Measurements from ENCODE around the gene MASP2.
"Not testable (repeated sequence)": the region's sequence is repeated elsewhere in the genome, so short reads cannot be mapped to it uniquely, and the experiment has no call there.

The MASP2 gene

DNA sequence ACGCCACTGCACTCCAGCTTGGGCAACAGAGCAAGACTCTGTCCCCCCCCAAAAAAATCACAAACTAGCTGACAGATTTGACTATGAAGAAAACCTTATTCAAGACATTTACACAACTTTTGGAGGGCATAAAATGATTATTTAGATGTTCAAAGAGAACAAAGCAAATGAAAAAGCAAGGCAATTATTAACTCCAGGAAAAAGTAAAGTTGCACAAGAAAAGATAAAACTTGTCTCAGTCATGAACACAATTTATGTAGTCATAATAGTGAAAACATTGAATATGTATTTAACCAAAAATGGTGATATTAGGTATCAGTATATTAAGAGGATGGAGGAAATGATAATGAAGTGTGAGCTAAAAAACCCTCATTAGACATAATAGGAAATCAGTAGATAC, 46.5 kb downstream of the MASP2 start:
- ATAC-seq (replicated peaks) (no peak), DNase-seq (no peak)
- peaks cover 7% of the 10 kb centered on the region in 2 donors for H3K9me3 Mint-ChIP-seq
- H3K27me3 Mint-ChIP-seq, result no peaks in the 10 kb centered on the region
- peaks cover 0 to 7% of the 10 kb centered on the region in 2 donors for H3K36me3 Mint-ChIP-seq
- H3K4me1 Mint-ChIP-seq, result no peaks in the 10 kb centered on the region
- H3K27ac Mint-ChIP-seq, result no peak overlapping the region
- H3K4me3 Mint-ChIP-seq, result no peak overlapping the region

DNA sequence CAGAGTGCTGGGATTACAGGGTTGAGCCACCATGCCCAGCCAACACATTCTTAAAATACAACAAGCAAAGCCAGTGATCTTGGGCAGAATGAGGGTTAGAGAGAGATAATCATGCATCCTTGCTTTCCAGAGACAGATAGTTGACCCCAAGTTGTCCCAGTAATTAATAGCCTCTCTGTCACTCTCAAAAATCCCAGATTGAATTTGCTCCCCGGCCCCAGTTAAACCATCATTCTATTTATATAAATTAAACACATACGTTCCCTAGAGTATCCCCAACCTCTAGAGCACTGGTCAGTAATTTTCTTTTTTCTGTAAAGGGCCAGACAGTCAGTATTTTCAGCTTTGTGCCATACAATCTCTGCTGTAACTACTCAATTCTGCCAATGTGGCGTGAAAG, 50.9 kb downstream of the MASP2 start:
- H3K36me3 Mint-ChIP-seq, result peaks cover 0 to 7% of the 10 kb centered on the region in 2 donors
- no peak overlapping the region for H3K4me3 Mint-ChIP-seq
- ATAC-seq (replicated peaks) (no peak), DNase-seq (no peak)
- H3K4me1 Mint-ChIP-seq, result no peaks in the 10 kb centered on the region
- H3K27ac Mint-ChIP-seq, result no peak overlapping the region
- H3K27me3 Mint-ChIP-seq, result no peaks in the 10 kb centered on the region
- peaks cover 7% of the 10 kb centered on the region in 2 donors for H3K9me3 Mint-ChIP-seq

DNA sequence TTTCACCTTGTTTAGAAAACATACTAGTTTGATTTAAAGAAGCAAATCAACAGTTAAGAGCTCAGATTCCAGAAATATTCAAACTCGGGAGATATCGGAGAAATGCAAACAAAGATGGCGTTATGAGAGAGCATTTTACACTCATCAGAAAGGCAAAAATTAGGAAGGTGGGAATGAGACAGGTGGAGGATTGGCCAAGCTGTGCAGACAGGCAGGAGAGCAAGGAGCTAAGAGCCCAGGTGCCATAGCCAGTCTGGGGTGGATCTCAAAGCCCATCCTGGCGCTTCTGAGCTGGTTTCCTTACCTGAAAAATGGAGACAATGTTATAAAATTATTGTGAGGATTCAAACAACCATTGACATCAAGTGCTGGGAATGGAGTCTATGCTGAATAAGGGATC, 54.2 kb downstream of the MASP2 start:
- peaks cover under 1 to 3% of the 10 kb centered on the region in 2 donors for H3K4me1 Mint-ChIP-seq
- peaks cover 0 to 1% of the 10 kb centered on the region in 2 donors for H3K9me3 Mint-ChIP-seq
- H3K27ac Mint-ChIP-seq, result no peak overlapping the region
- H3K27me3 Mint-ChIP-seq, result peaks cover 1 to 2% of the 10 kb centered on the region in 2 donors
- no peak for DNase-seq
- H3K36me3 Mint-ChIP-seq, result peaks cover 1 to 2% of the 10 kb centered on the region in 2 donors
- no peak for ATAC-seq (replicated peaks)
- H3K4me3 Mint-ChIP-seq, result no peak overlapping the region

DNA sequence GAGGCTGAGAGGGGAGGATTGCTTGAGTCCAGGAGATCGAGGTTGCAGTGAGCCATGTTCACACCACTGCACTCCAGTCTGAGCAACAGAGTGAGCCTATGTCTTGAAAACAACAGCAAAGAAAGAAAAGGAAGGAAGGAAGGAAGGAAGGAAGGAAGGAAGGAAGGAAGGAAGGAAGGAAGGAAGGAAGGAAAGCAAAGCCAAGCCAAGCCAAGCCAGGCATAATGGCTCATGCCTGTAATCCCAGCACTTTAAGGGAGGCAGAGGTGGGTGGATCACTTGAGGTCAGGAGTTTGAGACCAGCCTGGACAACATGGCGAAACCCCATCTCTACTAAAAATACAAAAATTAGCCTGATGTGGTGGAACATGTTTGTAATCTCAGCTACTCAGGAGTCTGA, 55.0 kb downstream of the MASP2 start:
- not testable (repeated sequence) for H3K9me3 Mint-ChIP-seq; ATAC-seq (replicated peaks); H3K4me3 Mint-ChIP-seq; H3K36me3 Mint-ChIP-seq; H3K27ac Mint-ChIP-seq; DNase-seq; H3K27me3 Mint-ChIP-seq
- H3K4me1 Mint-ChIP-seq, result peaks cover 7 to 11% of the 10 kb centered on the region in 2 donors

DNA sequence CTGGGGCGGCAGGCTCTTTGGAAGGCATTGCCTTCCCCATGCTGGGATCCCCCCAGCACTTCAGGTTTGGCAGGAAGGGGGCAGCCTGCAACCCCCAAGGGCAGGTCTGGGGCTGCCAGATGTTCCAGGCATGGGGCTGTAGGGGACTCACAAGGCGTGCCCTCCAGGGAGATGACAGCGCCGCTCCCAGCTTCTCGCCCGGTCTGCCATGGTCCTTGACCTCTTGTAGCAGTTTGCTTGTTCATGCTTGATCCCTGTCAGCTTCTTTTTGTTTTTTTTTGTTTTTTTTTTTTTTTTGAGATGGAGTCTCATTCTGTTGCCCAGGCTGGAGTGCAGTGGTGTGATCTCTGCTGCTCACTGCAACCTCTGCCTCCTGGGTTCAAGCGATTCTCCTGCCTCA, 56.2 kb downstream of the MASP2 start:
- peaks cover 5 to 8% of the 10 kb centered on the region in 2 donors for H3K36me3 Mint-ChIP-seq
- ATAC-seq (replicated peaks), result no peak

DNA sequence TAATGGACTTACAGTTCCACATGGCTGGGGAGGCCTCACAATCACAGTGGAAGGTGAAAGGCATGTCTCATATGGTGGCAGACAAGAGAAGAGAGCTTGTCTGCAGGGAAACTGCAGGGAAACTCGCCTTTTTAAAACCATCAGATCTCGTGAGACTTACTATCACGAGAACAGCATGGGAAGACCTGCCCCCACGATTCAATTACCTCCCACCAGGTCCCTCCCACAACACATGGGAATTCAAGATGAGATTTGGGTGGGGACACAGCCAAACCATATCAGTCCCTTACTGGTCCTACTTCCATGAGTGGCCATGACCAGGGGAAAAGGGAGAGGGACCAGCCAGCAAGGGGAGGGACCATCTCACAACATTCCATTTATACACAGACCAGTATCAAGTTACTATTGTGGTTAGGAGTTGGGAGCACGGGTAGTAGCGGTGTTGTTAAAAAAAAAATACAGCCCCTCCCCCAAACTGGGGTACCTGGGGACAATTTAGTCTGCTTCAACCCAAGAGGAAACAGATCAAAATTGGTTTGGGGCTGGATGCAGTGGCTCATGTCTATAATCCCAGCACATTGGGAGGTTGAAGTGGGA, 57.0 kb downstream of the MASP2 start:
- H3K27me3 Mint-ChIP-seq; DNase-seq; H3K27ac Mint-ChIP-seq; H3K36me3 Mint-ChIP-seq; ATAC-seq (replicated peaks); H3K9me3 Mint-ChIP-seq; H3K4me3 Mint-ChIP-seq: not testable (repeated sequence)
- peaks cover 16 to 31% of the 10 kb centered on the region in 2 donors for H3K4me1 Mint-ChIP-seq

More for the DNA sequence above, 56.2 kb downstream of the MASP2 start:
- H3K27ac Mint-ChIP-seq, result no peak overlapping the region
- peaks cover 0 to 1% of the 10 kb centered on the region in 2 donors for H3K9me3 Mint-ChIP-seq
- DNase-seq, result no peak
- H3K27me3 Mint-ChIP-seq, result peaks cover 4 to 6% of the 10 kb centered on the region in 2 donors
- peaks cover 12 to 23% of the 10 kb centered on the region in 2 donors for H3K4me1 Mint-ChIP-seq
- H3K4me3 Mint-ChIP-seq, result no peak overlapping the region

DNA sequence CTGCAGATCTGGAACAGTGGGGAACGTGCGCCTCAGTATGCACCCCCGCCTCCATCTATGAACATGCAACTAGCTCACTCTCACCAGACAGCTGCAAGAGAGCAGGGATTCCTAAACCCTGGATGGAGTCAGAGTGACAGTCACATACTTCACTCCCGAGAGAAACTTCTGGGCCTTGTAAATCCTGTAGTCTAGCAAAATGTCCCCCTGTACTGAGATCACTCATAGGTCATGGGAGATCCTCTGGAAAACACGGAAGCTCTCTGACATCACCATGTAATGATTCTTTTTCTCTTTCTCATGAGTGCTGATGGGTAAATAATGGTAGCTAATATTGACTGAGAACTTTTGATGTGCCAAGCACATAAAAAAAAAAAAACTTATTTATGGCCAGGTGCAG, 57.9 kb downstream of the MASP2 start:
- peaks cover 0 to 1% of the 10 kb centered on the region in 2 donors for H3K9me3 Mint-ChIP-seq

DNA sequence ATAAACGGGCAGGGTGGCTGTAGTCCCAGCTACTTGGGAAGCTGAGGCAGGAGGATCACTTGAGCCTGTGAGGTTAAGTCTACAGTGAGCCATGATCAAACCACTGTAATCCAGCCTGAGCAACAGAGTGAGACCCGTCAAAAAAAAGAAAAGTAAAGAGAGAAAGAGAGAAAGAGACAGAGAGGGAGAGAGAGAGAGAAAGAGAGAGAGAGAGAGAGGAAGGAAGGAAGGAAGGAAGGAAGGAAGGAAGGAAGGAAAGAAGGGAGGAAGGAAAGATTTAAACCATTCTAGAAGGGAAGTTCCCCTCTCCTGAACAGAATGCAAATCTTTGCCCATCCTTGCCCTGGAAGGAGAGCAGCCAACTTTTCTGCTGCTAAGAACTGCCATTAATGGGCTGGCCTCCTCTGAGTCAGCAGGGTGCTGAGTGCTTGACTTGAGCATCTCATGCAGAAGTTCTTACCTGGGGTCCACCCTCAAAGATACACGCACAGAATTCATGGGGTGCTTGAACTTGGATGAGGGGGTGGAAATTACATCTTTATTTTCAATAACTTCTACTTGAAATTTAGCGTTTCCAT, 59.1 kb downstream of the MASP2 start:
- H3K4me3 Mint-ChIP-seq, result no peak overlapping the region
- H3K4me1 Mint-ChIP-seq, result peaks cover 18 to 40% of the 10 kb centered on the region in 2 donors
- H3K27ac Mint-ChIP-seq, result no peak overlapping the region
- H3K27me3 Mint-ChIP-seq, result peaks cover 4 to 12% of the 10 kb centered on the region in 2 donors
- ATAC-seq (replicated peaks) (no peak), DNase-seq (no peak)
- peaks cover 5 to 8% of the 10 kb centered on the region in 2 donors for H3K36me3 Mint-ChIP-seq
- H3K9me3 Mint-ChIP-seq, result peaks cover 0 to 1% of the 10 kb centered on the region in 2 donors

More for the DNA sequence above, 57.9 kb downstream of the MASP2 start:
- Mint-ChIP-seq H3K4me3 (no peak overlapping the region), H3K4me1 (peaks cover 18 to 40% of the 10 kb centered on the region in 2 donors), H3K27me3 (peaks cover 4 to 6% of the 10 kb centered on the region in 2 donors), H3K36me3 (peaks cover 5 to 8% of the 10 kb centered on the region in 2 donors), H3K27ac (no peak overlapping the region)
- no peak for ATAC-seq (replicated peaks)
- no peak for DNase-seq

DNA sequence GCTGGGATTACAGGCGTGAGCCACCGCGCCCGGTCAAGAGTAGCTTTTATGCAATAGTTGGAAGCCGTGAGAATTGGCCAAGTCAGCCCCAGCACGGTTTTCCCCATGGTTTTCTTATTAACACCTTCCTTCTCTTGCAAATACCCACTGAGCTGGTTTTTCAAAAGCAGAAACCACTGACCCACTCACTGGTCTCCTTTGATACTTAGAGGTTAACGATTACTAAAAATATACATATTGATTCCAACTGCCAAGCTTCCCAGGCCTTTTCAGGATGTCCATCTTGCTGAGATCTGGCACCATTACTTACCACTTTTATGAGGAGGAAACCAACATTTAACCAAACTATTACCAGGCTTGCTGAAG, 60.5 kb downstream of the MASP2 start:
- Mint-ChIP-seq H3K36me3 (peaks cover 5 to 8% of the 10 kb centered on the region in 2 donors), H3K4me1 (peaks cover 18 to 40% of the 10 kb centered on the region in 2 donors), H3K27ac (peak overlapping the region; percentile 85), H3K9me3 (peaks cover 0 to 1% of the 10 kb centered on the region in 2 donors), H3K4me3 (peak overlapping the region in 1 of 2 donors; percentile 9), H3K27me3 (peaks cover 10 to 20% of the 10 kb centered on the region in 2 donors)
- DNase-seq (no peak), ATAC-seq (replicated peaks) (peak; percentile 36 to 37)

DNA sequence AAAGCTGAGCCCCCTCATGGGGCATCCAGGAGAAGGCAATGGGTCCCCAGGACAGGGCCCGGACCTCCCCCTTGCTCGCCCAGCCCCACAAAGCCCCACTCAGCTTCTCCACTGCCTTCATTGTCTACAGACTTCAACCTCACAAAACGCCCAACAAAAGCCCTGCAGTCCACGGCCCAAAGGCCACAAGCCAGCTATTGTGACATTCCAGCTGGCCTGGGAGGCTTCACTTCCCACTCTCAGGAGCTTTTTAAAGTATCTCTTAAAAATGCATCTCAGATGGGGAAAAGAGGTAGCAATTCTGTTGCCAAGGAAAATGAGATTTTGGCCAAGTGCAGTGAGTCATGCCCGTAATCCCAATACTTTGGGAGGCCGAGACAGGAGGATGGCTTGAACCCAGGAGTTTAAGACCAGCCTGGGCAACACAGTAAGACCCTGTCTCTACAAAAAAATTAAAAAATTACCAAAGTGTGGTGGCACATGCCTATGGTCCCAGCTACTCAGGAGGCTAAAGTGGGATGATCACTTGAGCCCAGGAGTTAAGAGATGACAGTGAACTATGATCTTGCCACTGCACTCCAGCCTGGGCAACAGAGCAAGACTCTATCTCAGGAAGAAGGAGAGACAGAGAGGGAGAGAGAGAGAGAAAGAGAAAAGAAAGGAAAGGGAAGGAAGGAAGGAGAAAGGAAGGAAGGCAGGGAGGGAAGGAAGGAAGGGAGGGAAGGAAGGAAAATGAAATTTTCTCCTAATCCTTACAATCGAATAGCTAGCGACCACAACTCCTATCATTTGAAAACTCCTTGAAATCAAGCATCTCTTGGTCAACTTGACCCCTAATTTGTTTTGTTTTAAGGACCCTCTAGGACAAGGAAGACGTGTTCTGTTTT, 66.0 kb downstream of the MASP2 start:
- H3K27ac Mint-ChIP-seq, result peak overlapping the region; percentile 25
- H3K4me3 Mint-ChIP-seq, result peak overlapping the region in 1 of 2 donors; percentile 8
- DNase-seq (no peak), ATAC-seq (replicated peaks) (no peak)
- H3K36me3 Mint-ChIP-seq, result no peaks in the 10 kb centered on the region
- peaks cover 35 to 47% of the 10 kb centered on the region in 2 donors for H3K27me3 Mint-ChIP-seq
- peaks cover 13 to 36% of the 10 kb centered on the region in 2 donors for H3K4me1 Mint-ChIP-seq
- H3K9me3 Mint-ChIP-seq, result no peaks in the 10 kb centered on the region

DNA sequence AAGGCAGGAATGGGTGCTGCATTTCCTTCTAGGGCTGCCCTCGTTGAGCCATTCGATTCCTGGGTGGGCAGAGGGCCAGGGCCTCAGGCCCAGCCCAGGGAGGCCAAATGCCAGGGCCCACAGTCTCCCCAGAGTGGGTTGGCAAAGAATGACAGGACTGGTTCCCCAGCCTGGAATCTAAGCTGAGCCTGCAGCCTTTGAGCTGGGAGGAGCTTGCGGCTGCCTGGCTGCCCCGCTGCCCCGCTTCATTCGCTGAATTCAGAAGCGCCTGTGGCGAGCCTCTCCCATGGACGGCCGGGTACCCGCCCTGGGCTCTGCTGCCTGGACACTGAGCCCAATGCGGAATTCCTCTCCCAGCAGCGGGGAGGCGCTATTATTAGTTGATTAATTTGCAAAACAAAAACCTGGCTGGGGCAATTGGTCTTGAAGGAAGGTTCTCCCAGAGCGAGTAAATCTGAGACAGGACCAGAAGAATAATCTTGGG, 66.9 kb downstream of the MASP2 start:
- Mint-ChIP-seq H3K4me1 (peaks cover 9 to 27% of the 10 kb centered on the region in 2 donors), H3K4me3 (no peak overlapping the region), H3K27ac (no peak overlapping the region), H3K9me3 (no peaks in the 10 kb centered on the region), H3K36me3 (no peaks in the 10 kb centered on the region), H3K27me3 (peaks cover 35 to 47% of the 10 kb centered on the region in 2 donors)
- DNase-seq, result no peak
- peak in 1 of 2 donors; percentile 21 for ATAC-seq (replicated peaks)

DNA sequence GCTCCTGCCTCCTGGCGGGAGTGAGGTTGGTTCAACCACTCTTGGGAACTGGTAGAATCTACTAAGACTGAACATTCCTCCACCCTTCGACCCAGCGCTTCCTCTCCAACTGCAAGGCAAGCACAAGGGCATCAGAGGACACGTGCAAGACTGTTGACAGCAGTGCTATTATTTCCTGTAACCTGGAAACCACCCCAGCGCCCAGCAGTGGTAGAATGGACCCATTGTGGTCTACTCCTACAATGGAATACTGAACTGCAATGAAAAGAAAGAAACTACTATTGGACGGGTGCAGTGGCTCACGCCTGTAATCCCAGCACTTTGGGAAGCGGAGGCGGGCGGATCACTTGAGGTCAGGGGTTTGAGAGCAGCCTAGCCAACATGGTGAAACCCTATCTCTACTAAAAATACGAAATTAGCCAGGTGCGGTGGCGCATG, 67.5 kb downstream of the MASP2 start:
- peaks cover 7 to 21% of the 10 kb centered on the region in 2 donors for H3K4me1 Mint-ChIP-seq
- H3K27me3 Mint-ChIP-seq, result peaks cover 35 to 47% of the 10 kb centered on the region in 2 donors
- peak in 1 of 2 donors; percentile 53 for ATAC-seq (replicated peaks)

DNA sequence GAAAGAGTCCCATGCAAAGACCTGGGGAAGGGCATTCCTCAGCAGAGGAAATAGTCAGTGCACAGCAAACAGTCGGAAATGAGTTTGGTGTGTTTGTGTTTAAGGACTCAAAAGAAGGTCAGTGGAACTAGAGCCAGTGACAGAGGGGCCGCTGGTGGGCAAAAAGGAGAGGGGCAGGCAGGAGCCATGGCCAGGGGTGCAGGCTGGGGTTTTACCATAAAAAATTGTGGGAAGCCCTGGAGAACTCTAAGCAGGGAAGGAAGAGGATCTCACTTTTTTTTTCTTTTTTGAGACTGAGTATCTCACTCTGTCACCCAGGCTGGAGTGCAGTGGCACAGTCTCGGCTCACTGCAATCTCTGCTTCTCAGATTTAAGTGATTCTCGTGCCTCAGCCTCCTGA, 68.3 kb downstream of the MASP2 start:
- H3K36me3 Mint-ChIP-seq, result no peaks in the 10 kb centered on the region
- H3K9me3 Mint-ChIP-seq, result no peaks in the 10 kb centered on the region
- peaks cover 35 to 47% of the 10 kb centered on the region in 2 donors for H3K27me3 Mint-ChIP-seq
- H3K4me3 Mint-ChIP-seq, result no peak overlapping the region
- no peak overlapping the region for H3K27ac Mint-ChIP-seq
- peaks cover 7 to 17% of the 10 kb centered on the region in 2 donors for H3K4me1 Mint-ChIP-seq
- DNase-seq (no peak), ATAC-seq (replicated peaks) (no peak)

More for the DNA sequence above, 67.5 kb downstream of the MASP2 start:
- H3K27ac Mint-ChIP-seq, result no peak overlapping the region
- H3K9me3 Mint-ChIP-seq, result no peaks in the 10 kb centered on the region
- DNase-seq, result no peak
- no peak overlapping the region for H3K4me3 Mint-ChIP-seq
- no peaks in the 10 kb centered on the region for H3K36me3 Mint-ChIP-seq

Data from stimulated activated naive B cell treated with anti-CD40 and anti-IgM and Interleukin-4, amounts not matched to agents 10 μg/mL and 1 μg/mL and 100 μg/mL, for 72 hours (primary cell).